Measurements from ENCODE around the gene PDS5A. TPM values are rescaled to one million over a fixed set of nuclear protein-coding genes. Genes with fewer than 3 reads are reported as not detected.
"Not testable (repeated sequence)": the region's sequence is repeated elsewhere in the genome, so short reads cannot be mapped to it uniquely, and the experiment has no call there.

PDS5A gene
- total and polyA plus RNA-seq, 4 experiments from 2014 or later: 27.4 to 97.6 (median 76.8) TPM

DNA sequence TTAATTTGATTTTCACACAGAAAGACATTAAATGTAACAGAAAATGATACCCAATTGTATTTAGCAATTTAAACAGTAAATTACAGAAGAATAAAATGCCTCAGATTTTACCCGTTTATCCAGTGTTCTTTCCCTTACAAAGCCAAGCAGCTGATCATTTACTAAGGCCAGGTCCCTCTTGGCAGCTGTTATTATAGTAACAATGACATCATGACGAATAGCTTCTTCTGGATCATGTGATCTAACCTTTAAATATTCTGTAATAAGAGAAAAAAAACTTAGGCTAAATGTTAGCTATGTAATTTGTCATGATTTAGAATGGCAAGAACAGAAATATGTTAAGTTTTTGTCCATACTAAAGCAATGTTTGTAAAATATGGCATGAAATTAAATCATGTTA is 69.4 kb downstream of the PDS5A start:
- CTCF ChIA-PET (ENCODE audit: partially characterized antibody): no interaction called here
- no peak overlapping the region for H3K4me3 ChIP-seq (ENCODE audit: low read length in 2 of 2)
- Mint-ChIP-seq H3K4me3 (no peak overlapping the region), H3K27ac (no peak overlapping the region), H3K36me3 (peaks cover 33 to 57% of the 10 kb centered on the region in 2 donors), H3K27me3 (no peaks in the 10 kb centered on the region), H3K9me3 (no peaks in the 10 kb centered on the region), H3K4me1 (peaks cover 0 to 2% (median 0%) of the 10 kb centered on the region in 4 donors)
- intact Hi-C loops (cut with micrococcal nuclease): no loop called here
- POLR2A ChIA-PET (ENCODE audit: partially characterized antibody): no interaction called here
- no peak overlapping the region for H3K27ac ChIP-seq (ENCODE audit: low read depth, low read length)
- no peaks in the 10 kb centered on the region for H3K4me1 ChIP-seq (ENCODE audit: insufficient read depth, low read length)
- no peak for DNase-seq
- peaks cover 17% of the 10 kb centered on the region for H3K36me3 ChIP-seq (ENCODE audit: insufficient read depth, low read length)
- H3K9me3 ChIP-seq (ENCODE audit: control insufficient read depth in 1 of 2, low read length in 2 of 2): no peaks in the 10 kb centered on the region
- no peaks in the 10 kb centered on the region for H3K27me3 ChIP-seq (ENCODE audit: insufficient read depth, low read length)

- Histone ChIP-seq H3K9me3 (ENCODE audit: control insufficient read depth in 1 of 2, low read length in 2 of 2) (no peaks in the 10 kb centered on the region), H3K27ac (ENCODE audit: low read depth, low read length) (no peak overlapping the region), H3K27me3 (ENCODE audit: insufficient read depth, low read length) (no peaks in the 10 kb centered on the region), H3K4me1 (ENCODE audit: insufficient read depth, low read length) (no peaks in the 10 kb centered on the region), H3K36me3 (ENCODE audit: insufficient read depth, low read length) (peaks cover 16% of the 10 kb centered on the region), H3K4me3 (ENCODE audit: low read length in 2 of 2) (no peak overlapping the region)
- peak overlapping the region in 5 of 7 donors; percentile 3 to 79 (median 73) for H3K27ac Mint-ChIP-seq
- no peak for DNase-seq
- POLR2A ChIA-PET (ENCODE audit: partially characterized antibody): no interaction called here
- H3K36me3 Mint-ChIP-seq: peaks cover 29 to 62% of the 10 kb centered on the region in 2 donors
- H3K4me1 Mint-ChIP-seq: no peaks in the 10 kb centered on the region
- peak overlapping the region in 1 of 8 donors; percentile 28 for H3K4me3 Mint-ChIP-seq
- intact Hi-C loops (cut with micrococcal nuclease): no loop called here
- no peaks in the 10 kb centered on the region for H3K9me3 Mint-ChIP-seq
- CTCF ChIA-PET (ENCODE audit: partially characterized antibody): interaction anchor here (0.5 kb wide), 1 partner anchor 552 kb away, joined by 3 read pairs; no protein-coding TSS in a partner anchor
- no peaks in the 10 kb centered on the region for H3K27me3 Mint-ChIP-seq
Observed at GRCh38 chr4:39905656-39906055, 72.1 kb downstream of the PDS5A start.

GRCh38 chr4:39905019-39905418 is 72.7 kb downstream of the PDS5A start:
- H3K27me3 ChIP-seq (ENCODE audit: insufficient read depth, low read length); H3K4me3 ChIP-seq (ENCODE audit: low read length in 2 of 2); H3K27ac Mint-ChIP-seq; H3K27me3 Mint-ChIP-seq; intact Hi-C loops (cut with micrococcal nuclease); H3K27ac ChIP-seq (ENCODE audit: low read depth, low read length); H3K9me3 Mint-ChIP-seq; H3K9me3 ChIP-seq (ENCODE audit: control insufficient read depth in 1 of 2, low read length in 2 of 2); DNase-seq; H3K4me1 Mint-ChIP-seq; H3K4me3 Mint-ChIP-seq; POLR2A ChIA-PET (ENCODE audit: partially characterized antibody); H3K4me1 ChIP-seq (ENCODE audit: insufficient read depth, low read length): not testable (repeated sequence)
- CTCF ChIA-PET (ENCODE audit: partially characterized antibody): interaction anchor here (0.5 kb wide), 1 partner anchor 552 kb away, joined by 3 read pairs; no protein-coding TSS in a partner anchor
- H3K36me3 ChIP-seq (ENCODE audit: insufficient read depth, low read length): peaks cover 15% of the 10 kb centered on the region
- peaks cover 30 to 60% of the 10 kb centered on the region in 2 donors for H3K36me3 Mint-ChIP-seq

- no peaks in the 10 kb centered on the region for H3K9me3 ChIP-seq (ENCODE audit: control insufficient read depth in 1 of 2, low read length in 2 of 2)
- CTCF ChIA-PET (ENCODE audit: partially characterized antibody): no interaction called here
- no peaks in the 10 kb centered on the region for H3K4me1 Mint-ChIP-seq
- H3K4me1 ChIP-seq (ENCODE audit: insufficient read depth, low read length): no peaks in the 10 kb centered on the region
- no peak overlapping the region for H3K4me3 ChIP-seq (ENCODE audit: low read length in 2 of 2)
- DNase-seq: no peak
- H3K27me3 Mint-ChIP-seq: no peaks in the 10 kb centered on the region
- no peaks in the 10 kb centered on the region for H3K27me3 ChIP-seq (ENCODE audit: insufficient read depth, low read length)
- no peak overlapping the region for H3K4me3 Mint-ChIP-seq
- H3K36me3 ChIP-seq (ENCODE audit: insufficient read depth, low read length): peaks cover 47% of the 10 kb centered on the region
- H3K27ac Mint-ChIP-seq: peak overlapping the region in 2 of 7 donors; percentile 6 to 17
- intact Hi-C loops (cut with micrococcal nuclease): no loop called here
- no peak overlapping the region for H3K27ac ChIP-seq (ENCODE audit: low read depth, low read length)
- POLR2A ChIA-PET (ENCODE audit: partially characterized antibody): no interaction called here
- H3K9me3 Mint-ChIP-seq: no peaks in the 10 kb centered on the region
- peaks cover 38 to 73% of the 10 kb centered on the region in 2 donors for H3K36me3 Mint-ChIP-seq
Observed at GRCh38 chr4:39900966-39901365, 76.7 kb downstream of the PDS5A start.

- intact Hi-C loops (cut with micrococcal nuclease): no loop called here
- POLR2A ChIA-PET (ENCODE audit: partially characterized antibody): no interaction called here
- Mint-ChIP-seq H3K36me3 (peaks cover 40 to 72% of the 10 kb centered on the region in 2 donors), H3K9me3 (no peaks in the 10 kb centered on the region), H3K4me1 (no peaks in the 10 kb centered on the region), H3K4me3 (no peak overlapping the region), H3K27ac (peak overlapping the region in 1 of 7 donors; percentile 64), H3K27me3 (no peaks in the 10 kb centered on the region)
- CTCF ChIA-PET (ENCODE audit: partially characterized antibody): no interaction called here
- Histone ChIP-seq H3K27ac (ENCODE audit: low read depth, low read length) (no peak overlapping the region), H3K4me3 (ENCODE audit: low read length in 2 of 2) (no peak overlapping the region), H3K27me3 (ENCODE audit: insufficient read depth, low read length) (no peaks in the 10 kb centered on the region), H3K4me1 (ENCODE audit: insufficient read depth, low read length) (no peaks in the 10 kb centered on the region), H3K9me3 (ENCODE audit: control insufficient read depth in 1 of 2, low read length in 2 of 2) (no peaks in the 10 kb centered on the region), H3K36me3 (ENCODE audit: insufficient read depth, low read length) (peaks cover 53% of the 10 kb centered on the region)
- DNase-seq: no peak
Observed at GRCh38 chr4:39899291-39899690, 78.4 kb downstream of the PDS5A start.

DNA sequence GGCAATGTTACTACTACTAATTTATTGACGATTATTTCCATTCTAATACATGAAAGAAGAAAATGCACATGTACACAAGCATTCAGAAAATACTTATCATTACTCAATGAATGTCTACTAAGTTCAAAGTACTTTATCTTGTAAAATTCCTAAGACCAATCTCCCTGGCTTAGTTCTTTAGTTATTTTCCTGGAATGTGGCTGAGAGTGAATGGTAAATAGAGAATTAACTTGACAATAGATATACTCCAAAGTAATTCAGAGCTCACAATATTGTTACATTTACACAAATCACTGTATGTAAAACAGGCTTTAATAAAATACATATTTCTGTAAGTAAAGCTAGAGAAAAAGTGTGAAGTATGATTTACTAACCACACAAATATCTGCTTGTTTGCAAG is 79.7 kb downstream of the PDS5A start:
- intact Hi-C loops (cut with micrococcal nuclease): no loop called here
- Mint-ChIP-seq H3K27ac (no peak overlapping the region), H3K36me3 (peaks cover 38 to 76% of the 10 kb centered on the region in 2 donors), H3K4me1 (no peaks in the 10 kb centered on the region), H3K27me3 (no peaks in the 10 kb centered on the region), H3K4me3 (no peak overlapping the region), H3K9me3 (no peaks in the 10 kb centered on the region)
- Histone ChIP-seq H3K4me3 (ENCODE audit: low read length in 2 of 2) (no peak overlapping the region), H3K27me3 (ENCODE audit: insufficient read depth, low read length) (no peaks in the 10 kb centered on the region), H3K4me1 (ENCODE audit: insufficient read depth, low read length) (no peaks in the 10 kb centered on the region), H3K27ac (ENCODE audit: low read depth, low read length) (no peak overlapping the region), H3K36me3 (ENCODE audit: insufficient read depth, low read length) (peaks cover 56% of the 10 kb centered on the region), H3K9me3 (ENCODE audit: control insufficient read depth in 1 of 2, low read length in 2 of 2) (no peaks in the 10 kb centered on the region)
- ChIA-PET CTCF (ENCODE audit: partially characterized antibody) (no interaction called here), POLR2A (ENCODE audit: partially characterized antibody) (no interaction called here)
- DNase-seq: no peak

GRCh38 chr4:39893693-39894072 is 84.0 kb downstream of the PDS5A start:
- intact Hi-C loops (cut with micrococcal nuclease): no loop called here

More at GRCh38 chr4:39893693-39894072, 84.0 kb downstream of the PDS5A start:
- Mint-ChIP-seq H3K4me1 (peaks cover 0 to 2% (median 0%) of the 10 kb centered on the region in 4 donors), H3K36me3 (peaks cover 38 to 66% of the 10 kb centered on the region in 2 donors), H3K27me3 (no peaks in the 10 kb centered on the region), H3K27ac (no peak overlapping the region), H3K9me3 (no peaks in the 10 kb centered on the region), H3K4me3 (no peak overlapping the region)
- no peak for DNase-seq
- Histone ChIP-seq H3K4me1 (ENCODE audit: insufficient read depth, low read length) (no peaks in the 10 kb centered on the region), H3K27ac (ENCODE audit: low read depth, low read length) (no peak overlapping the region), H3K9me3 (ENCODE audit: control insufficient read depth in 1 of 2, low read length in 2 of 2) (no peaks in the 10 kb centered on the region), H3K36me3 (ENCODE audit: insufficient read depth, low read length) (peaks cover 40% of the 10 kb centered on the region), H3K27me3 (ENCODE audit: insufficient read depth, low read length) (no peaks in the 10 kb centered on the region), H3K4me3 (ENCODE audit: low read length in 2 of 2) (no peak overlapping the region)
- ChIA-PET CTCF (ENCODE audit: partially characterized antibody) (interaction anchor here (0.8 kb wide), 1 partner anchor 71 kb away, joined by 3 read pairs; no protein-coding TSS in a partner anchor), POLR2A (ENCODE audit: partially characterized antibody) (no interaction called here)
